COLO668 (cell line): ENCODE results near the gene IDH3B.

Experiments used
- DNase-seq: peaks from one replicate; lab custom pipeline; 2025; ENCODE audit not compliant: unreplicated experiment; lab: John Stamatoyannopoulos, UW

IDH3B gene

DNA sequence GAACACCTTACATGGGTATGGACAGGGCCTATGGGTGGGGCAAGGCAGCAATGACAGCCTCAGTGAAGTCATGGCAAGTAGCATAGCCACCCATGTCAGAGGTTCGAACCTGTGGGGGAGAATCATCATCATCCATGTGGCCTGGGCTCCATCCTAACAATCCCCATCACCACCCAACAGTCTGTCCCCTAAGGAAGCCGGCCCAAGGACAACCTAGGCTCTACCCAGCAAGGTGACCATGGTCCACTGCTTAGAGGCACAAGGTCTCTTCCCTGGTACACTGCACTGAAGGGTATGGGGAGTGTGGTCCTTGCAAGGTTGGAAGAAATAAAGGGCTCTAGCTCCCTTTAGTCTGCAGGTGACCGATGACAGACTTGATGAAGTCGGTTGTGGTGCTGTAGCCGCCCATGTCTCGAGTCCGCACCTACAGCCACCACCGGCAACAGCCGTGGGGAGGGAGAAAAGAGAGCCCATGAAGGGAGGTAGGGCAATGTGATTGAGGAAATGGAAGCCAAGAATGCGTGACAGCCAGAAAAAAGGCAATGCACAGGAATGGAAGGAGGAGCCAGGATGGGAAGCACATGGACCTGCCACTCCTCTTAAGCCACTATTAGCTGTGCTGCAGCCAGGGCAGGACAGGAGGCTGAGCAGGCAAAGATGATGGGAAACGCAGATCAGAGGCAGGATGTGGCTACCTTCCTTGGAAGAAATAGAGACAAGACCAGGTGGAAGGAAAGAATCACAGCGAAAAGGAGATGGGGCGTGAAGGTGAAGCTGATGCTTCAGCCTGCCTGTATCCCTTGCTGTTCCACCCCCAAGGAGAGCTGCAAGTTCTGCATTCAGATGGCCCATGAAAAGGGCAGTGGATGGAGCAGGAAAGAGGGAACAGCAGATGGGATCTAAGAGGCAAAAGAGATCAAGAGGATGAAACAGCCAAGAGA lies 5.3 kb downstream of the IDH3B start:
- no peak for DNase-seq

DNA sequence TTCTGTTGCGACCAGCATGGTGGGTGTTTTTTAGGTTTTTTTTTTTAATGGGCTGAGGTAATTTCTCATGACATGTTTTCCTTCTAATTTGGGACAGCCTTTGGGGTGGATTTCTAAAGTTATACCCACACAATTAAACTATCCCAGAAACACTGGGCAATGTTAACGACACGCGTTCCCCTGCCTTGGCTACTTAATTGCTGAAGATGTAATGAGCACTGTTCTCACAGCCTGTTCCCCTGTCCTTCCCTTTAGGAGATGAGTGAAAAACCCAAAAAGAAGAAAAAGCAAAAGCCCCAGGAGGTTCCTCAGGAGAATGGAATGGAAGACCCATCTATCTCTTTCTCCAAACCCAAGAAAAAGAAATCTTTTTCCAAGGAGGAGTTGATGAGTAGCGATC lies 6.3 kb downstream of the IDH3B start:
- DNase-seq: no peak

DNA sequence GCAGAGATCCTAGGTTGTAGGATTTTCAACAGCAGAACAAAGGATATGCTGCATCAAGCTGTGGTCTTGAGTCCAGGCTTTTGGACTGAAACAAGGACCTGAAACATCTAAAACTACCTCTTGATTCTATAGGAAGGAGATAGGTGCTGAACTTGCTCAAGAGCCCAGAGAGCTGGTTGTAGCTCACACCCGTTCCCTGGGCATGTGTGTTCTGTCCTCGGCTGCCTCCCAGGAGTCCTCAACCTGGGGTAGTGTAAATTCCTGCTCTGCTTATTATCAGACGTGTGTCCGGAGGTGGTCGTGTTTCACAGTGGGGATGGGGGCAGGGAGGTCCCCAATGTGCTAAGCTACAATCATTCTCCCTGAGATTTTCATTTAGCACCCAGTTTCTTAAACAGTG lies 6.8 kb downstream of the IDH3B start:
- no peak for DNase-seq

DNA sequence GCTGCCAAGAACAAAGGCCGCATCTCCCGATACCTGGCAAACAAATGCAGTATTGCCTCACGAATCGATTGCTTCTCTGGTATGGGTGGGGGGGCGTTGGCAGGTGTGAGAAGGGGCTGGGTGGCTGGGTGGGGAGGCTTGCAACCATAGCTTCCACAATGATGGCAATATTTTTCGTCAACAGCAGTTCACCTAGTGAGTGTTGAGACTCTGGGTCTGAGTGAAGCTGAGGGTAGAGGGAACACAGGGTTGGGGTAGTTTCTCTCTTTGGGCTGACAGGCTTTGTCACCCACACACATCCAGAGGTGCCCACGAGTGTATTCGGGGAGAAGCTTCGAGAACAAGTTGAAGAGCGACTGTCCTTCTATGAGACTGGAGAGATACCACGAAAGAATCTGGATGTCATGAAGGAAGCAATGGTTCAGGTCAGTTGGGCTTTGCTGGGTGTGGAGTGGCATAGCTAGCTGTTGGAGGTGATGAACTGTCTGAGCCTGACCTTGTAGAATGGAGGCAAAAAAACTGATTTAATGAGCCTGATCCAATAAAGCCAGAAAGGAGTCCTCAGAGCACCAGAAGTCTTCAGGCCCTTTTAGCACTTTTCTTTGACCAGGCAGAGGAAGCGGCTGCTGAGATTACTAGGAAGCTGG lies 7.4 kb downstream of the IDH3B start:
- no peak for DNase-seq

DNA sequence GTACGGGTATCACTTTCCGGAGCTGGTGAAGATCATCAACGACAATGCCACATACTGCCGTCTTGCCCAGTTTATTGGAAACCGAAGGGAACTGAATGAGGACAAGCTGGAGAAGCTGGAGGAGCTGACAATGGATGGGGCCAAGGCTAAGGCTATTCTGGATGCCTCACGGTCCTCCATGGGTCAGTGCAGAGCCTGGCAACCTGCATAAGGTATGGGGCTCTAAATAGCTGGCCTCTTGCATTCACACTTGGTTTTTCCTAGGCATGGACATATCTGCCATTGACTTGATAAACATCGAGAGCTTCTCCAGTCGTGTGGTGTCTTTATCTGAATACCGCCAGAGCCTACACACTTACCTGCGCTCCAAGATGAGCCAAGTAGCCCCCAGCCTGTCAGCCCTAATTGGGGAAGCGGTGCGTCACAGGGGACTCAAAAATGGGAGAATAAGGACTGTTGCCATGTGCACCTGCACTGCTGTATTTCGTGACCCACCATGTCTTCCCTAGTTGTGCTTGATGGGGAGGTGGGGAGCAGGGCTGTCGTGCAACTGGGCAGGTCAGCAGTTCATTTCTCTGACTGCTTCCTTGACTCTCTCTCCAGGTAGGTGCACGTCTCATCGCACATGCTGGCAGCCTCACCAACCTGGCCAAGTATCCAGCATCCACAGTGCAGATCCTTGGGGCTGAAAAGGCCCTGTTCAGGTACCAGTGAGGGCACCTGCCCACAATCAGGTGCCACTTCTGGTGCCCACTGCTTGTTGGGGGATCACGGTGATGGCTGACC lies 8.5 kb downstream of the IDH3B start:
- DNase-seq: no peak

DNA sequence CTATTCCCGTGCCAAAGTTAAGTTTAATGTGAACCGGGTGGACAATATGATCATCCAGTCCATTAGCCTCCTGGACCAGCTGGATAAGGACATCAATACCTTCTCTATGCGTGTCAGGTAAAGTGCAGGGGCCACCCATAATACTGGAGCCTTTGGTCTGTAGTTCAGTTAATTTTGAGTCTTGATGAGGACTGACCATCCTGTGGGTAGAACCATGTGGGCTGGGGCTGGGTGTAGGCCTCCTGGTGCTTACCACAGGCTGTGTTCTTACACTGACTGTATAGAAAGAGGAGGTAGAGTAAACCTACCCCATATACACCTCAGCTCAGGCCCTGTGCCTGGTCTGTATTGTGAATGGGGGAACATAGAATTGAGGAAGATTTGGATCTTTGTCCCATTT lies 9.2 kb downstream of the IDH3B start:
- no peak for DNase-seq

DNA sequence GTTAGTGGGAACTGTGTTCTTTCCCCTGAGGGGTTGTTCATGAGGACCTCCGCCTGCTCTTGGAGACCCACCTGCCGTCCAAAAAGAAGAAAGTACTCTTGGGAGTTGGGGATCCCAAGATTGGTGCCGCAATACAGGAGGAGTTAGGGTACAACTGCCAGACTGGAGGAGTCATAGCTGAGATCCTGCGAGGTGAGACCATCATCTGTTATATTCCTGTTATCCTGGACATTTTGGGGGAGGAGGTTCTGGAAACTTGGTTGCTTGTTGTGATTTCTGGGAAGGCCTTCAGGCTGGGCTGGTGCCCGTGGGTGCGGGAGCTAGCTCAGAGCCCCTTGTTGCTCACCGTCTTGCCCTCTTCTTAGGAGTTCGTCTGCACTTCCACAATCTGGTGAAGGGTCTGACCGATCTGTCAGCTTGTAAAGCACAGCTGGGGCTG lies 9.6 kb downstream of the IDH3B start:
- no peak for DNase-seq

DNA sequence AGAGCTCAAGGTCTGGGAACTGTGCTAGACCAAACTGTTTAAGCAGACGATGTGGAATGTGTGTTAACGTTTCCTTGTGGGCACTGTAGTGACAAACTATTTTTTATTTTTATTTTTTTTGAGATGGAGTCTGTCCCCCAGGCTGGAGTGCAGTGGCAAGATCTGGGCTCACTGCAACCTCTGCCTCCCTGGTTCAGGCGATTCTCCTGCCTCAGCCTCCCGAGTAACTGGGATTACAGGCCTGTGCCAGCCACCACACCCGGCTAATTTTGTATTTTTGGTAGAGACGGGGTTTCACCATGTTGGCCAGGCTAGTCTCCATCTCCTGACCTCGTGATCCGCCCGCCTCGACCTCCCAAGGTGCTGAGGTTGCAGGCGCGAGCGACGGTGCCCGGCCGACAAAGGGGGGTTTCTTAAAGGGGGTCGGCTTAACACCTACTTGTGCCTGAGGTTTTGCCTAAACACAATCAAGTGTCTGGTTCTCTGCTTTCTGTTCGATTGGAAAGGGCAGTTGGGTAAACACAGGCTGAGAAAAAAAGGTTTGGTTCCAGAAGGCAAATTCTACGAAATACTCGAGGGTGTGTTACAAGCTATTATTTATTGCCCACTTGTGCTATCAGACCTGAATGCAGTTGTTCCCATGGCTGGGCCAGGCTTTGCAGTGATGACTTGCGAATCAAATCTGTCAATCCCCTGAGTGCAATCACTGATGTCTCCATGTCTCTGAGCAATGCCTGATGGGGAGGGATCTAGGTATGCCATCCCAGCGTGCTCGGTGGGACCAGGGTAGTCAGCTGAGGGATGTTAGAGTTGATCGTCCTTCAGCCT lies 10.2 kb downstream of the IDH3B start:
- DNase-seq: no peak

DNA sequence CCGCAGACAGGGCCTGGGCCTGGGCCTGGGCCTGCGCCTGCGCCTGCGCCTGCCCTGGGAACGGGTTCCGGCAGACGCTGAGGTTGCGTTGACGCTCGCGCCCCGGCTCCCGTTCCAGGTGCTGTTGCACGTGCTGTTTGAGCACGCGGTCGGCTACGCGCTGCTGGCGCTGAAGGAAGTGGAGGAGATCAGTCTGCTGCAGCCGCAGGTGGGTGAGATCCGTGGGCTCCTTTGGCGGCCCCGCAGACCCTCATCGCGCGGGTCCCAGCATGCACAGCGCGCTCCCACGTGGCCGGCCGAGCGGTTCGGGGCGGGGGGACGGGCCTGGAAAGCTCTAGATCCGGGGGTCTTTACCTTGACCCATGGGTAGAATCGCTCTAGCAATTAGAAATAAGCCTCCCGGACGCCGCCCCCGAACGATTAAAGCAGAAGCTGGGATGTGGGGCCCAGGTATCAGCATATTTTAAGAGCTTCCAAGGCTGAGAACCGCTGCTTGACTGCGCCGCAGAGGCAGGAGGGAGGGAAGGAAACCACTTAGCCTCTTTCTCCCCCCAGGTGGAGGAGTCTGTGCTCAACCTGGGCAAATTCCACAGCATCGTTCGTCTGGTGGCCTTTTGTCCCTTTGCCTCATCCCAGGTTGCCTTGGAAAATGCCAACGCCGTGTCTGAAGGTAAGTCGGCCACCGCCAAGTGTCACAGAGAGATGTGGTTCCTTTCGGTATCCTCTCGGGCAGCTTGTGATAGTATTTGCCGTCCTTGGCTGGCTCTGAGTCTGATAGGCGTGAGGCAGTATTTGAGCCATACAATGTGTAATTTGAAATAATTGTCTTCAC lies 11.1 kb downstream of the IDH3B start:
- peak; percentile 84 for DNase-seq

DNA sequence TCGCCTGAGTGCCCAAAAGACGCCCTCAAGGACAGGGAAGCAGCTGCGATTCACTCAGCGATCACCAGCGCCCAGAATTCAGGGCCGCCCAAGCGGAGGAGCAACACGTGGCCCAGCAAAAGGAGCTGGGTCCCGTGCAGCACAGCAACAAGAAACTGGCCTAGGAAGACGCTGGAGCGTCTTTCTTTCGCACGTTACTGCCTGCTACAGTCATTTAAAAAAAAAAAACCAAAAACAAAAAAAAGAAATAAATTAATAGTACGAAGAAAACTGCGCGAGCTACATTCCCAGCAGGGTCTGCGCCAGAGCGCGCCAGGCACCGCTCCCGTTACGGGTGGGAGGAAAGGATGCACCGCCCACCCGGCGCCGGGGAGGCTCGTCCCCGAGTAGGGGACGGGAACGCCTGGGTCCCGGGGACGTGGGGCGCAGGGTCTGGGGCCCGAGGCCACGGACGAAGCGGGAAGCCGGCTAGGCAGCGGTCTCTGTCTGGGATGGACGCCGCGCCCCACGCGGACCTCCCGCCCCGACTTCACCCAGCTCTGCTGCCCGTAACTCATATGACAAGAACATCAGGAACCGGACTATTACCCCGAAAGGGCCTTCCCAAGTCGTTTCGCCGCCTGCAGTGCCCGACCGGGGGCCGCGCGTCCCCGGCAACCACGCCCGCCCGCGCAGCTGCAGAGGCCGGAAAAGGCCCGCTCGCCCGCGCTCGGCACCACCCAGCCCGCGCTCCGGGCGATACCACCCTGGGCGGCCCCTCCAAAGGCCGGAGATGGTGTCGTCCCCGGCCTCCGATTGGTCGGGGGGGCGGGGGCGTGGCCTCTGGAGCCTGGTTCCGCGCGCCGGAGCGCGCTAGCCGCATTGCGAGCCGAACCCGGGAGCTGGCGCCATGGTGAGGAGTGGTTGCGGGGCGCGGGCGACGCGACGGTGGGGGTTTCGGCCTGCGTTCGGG lies 12.0 kb downstream of the IDH3B start, which contains the start of gene NOP56:
TSS of gene NOP56 (plus strand) at position 861 of the 952 bp plus-strand sequence. CDS start at position 890, 29 bp downstream.
- peak; percentile 99 for DNase-seq

DNA sequence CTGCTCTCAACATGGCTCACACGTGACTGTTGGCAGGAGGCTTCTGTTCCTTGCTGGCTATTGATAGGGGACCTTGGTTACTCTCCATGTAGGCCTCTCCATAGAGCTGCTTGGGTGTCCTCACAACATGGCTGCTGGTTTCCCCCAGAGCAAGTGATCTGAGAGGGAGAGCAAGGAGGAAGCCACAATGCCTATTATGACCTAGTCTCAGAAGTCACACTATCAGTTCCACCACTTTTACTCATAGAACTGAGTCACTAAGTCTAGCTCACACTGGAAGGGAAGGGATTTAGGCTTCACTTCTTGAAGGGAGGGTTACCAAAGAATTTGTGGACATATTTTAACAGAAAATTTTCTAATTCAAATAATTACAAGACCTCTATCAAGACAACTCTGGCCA lies 20.3 kb downstream of the IDH3B start:
- DNase-seq: no peak

DNA sequence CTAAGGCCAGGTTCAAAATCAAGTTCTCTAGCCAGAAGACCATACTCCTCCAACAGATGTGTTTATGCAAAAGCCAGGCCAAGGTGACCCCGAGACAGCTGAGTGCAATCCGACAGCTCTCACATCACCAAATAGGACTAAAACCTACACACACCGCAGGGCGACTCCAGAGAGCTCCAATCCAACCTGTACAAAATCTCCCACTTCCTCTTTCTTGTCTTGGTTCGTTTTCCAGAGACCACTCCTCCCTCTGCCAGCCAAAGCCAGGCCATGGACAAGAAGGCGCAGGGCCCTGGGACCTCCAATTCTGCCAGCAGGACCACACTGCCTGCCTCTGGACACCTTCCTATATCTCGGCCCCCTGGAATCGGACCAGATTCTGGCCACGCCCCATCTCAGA lies 23.1 kb downstream of the IDH3B start:
- DNase-seq: no peak

DNA sequence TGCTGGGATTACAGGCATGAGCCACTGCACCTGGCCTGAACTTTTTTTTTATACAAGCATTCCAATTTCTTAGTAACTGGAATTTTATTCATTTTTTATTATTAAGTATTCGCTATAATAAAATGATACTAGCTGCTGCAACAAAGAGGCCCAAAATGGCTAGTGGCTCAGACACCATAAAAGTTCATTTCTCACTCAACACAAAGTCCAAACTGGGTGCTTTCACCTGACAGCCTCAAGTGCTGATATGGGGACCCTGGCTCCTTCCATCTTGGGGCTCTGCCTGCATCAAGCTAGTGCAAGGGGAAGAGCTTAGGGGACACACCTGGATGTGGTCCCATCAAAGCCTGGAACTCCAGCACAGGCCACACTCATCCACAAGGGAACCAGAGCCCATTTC lies 23.8 kb downstream of the IDH3B start:
- DNase-seq: no peak

DNA sequence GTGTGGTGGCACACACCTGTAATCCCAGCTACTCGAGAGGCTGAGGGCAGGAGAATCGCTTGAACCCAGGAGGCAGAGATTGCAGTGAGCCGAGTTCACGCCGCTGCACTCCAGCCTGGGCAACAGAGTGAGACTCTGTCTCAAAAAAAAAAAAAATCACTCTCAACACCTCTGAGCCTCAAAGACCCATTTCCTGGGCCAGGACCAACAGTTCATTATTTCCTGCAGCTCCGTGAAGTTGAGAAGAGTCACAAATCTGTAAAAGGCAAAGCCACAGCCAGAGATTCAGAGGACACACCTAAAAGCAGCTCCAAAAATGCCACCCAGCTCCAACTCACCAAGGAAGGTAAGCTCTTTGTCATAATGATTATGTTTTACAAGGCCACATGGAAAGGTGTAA lies 26.8 kb downstream of the IDH3B start:
- no peak for DNase-seq

DNA sequence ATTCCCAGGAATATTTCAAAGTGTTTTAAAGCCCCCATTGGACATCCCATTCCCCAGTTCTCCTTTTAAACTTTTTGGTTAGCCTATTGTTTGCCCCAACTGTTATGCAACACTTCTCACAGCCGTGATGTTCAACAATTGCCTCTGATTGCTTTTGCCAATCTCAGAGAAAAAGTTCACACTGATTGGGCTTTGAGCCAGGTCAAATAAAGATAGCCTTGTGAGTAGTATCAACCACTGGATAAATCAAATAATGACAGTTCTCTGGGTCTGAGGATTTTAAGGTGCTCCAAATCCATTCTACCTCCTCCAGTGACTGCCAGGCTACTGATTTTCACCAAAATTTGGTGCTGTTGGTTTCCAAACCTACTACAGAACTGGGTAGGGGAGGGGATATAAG lies 30.6 kb downstream of the IDH3B start:
- DNase-seq: no peak

DNA sequence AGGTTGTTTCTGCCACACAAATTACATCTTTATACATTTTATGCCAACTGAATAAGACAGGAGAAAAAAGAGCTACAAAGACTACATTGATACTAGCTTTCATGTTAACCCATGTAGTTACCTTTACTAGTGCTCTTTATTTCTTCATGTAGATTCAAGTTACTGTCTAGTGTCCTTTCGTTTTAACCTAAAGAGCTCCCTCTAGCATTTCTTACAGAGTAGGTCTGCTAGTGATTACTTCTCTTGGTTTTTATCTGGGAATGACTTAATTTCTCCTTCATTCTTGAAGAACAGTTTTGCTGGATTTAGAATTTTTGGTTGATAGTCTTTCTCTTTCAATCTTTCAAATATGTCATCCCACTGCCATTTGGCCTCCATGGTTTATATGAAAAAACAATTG lies 32.8 kb downstream of the IDH3B start:
- no peak for DNase-seq

DNA sequence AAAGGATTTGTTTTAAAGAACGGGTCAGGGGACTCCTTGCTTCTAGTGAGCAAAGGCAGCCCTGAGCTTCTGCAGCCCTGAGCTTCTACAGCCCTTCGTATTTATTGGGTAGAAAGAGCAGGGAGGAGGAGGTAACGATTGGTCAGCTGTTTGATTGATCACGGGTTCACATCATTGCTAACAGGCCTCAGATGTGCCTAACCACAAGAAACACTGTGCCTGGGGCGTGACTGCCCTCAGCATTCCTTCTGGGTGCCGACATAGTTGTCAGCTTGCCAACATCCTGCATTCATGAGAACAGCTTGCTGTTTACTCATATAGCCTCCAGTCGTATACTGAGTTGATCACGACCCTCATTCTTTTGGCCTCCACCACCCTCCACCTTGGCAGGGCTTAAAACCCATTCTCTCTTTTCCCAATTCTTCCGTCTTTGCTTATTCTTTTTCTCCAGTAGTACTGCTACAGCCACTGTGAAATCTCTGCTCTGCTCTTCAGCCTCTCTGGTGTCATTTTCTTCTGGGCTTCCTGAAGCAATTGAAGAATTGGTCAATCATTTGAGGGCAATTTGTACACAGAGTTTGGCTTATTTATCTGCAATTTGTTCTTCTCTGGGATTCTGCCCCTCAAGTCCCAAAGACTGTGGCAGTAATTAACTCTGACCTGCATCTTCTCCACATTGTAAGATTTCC lies 37.0 kb downstream of the IDH3B start:
- DNase-seq: no peak

DNA sequence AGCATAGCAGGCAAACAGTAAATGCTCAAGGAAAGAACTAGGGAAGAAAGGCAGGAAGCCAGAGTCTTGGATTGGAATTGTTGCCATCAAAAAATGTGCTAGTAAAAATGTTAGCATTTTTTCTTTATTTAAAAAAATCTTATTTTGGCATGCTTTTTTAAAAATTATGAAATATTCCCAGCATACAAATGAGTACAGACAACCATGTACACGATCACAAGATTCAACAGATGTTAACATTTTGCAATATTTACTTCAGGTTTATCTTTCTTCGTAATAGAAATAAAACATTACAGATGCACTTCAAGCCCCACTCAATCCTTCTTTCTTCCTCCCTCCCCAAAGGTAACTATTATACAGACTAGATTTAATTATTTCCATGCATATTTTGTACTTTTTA lies 39.0 kb downstream of the IDH3B start:
- no peak for DNase-seq
